ENCODE data around the gene ABCA5.

DNA sequence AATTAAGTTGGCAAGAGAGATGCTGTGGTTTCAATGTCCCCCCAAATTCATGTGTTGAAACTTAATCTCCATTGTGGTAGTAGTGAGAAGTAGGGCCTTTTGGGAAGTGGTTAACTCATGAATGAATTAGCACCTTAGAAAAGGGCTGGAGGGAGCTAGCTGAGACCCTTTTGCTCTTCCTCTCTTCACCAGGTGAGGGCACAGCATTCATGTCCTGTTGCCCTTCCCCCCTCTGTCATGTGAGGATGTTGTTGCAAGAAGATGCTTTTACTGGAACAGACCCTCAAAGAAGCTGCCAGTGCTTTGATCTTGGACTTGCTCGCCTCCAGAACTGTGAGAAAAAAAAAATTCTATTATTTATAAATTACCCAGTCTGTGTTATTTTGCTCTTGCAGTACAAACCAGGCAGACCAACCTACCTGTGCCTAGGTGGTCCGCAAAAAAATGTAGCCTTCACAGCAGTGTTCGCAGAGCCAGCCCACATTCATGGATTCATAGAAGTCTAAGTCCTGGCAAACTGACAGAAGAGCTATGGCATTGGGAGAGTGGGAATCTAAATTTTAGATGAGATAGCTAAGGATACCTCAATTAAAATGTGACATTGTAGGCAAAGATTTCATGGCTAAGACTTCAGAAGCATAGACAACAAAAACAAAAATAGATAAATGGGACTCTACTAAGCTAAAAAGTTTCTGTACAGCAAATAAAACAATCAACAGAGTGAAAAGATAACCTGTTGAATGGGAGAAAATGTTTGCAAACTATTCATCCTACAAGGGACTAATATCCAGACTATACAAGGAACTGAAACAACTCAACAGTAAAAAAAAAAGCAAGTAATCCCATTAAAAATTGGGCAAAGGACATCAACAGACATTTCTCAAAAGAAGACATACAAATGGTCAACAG is 32.0 kb upstream of the ABCA5 start:
- TF ChIP-seq EZH2 (IDR thresholded peaks at IDR 0.05; ENCODE audit: borderline replicate concordance, low read depth, low read length, severe bottlenecking) (no peak), POLR2A (IDR thresholded peaks at IDR 0.05; ENCODE audit: low read depth, low read length) (no peak), POLR2AphosphoS5 (IDR thresholded peaks at IDR 0.05; ENCODE audit: insufficient read depth, low read depth, low read length) (no peak), JUN (IDR thresholded peaks at IDR 0.05; ENCODE audit: borderline replicate concordance, insufficient read depth, insufficient read length, low read depth) (no peak), GATA2 (IDR thresholded peaks at IDR 0.05; ENCODE audit: insufficient read depth, insufficient read length, low read depth, low read length) (no peak), MYC (IDR thresholded peaks at IDR 0.05; ENCODE audit: low read depth, low read length) (no peak)
- TF ChIP-seq, protein P1, sequence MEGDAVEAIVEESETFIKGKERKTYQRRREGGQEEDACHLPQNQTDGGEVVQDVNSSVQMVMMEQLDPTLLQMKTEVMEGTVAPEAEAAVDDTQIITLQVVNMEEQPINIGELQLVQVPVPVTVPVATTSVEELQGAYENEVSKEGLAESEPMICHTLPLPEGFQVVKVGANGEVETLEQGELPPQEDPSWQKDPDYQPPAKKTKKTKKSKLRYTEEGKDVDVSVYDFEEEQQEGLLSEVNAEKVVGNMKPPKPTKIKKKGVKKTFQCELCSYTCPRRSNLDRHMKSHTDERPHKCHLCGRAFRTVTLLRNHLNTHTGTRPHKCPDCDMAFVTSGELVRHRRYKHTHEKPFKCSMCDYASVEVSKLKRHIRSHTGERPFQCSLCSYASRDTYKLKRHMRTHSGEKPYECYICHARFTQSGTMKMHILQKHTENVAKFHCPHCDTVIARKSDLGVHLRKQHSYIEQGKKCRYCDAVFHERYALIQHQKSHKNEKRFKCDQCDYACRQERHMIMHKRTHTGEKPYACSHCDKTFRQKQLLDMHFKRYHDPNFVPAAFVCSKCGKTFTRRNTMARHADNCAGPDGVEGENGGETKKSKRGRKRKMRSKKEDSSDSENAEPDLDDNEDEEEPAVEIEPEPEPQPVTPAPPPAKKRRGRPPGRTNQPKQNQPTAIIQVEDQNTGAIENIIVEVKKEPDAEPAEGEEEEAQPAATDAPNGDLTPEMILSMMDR (IDR thresholded peaks at IDR 0.05; ENCODE audit: extremely low read depth in 1 of 2, insufficient read depth in 1 of 2, low read depth in 1 of 2, low read length in 2 of 2) = peak in 1 of 2 donors; percentile 8
- TF ChIP-seq, protein P2, sequence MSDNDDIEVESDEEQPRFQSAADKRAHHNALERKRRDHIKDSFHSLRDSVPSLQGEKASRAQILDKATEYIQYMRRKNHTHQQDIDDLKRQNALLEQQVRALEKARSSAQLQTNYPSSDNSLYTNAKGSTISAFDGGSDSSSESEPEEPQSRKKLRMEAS (IDR thresholded peaks at IDR 0.05; ENCODE audit: insufficient read depth, insufficient read length) = no peak
